ENCODE data around the gene ANKRA2. TPM values are rescaled to one million over a fixed set of nuclear protein-coding genes. Genes with fewer than 3 reads are reported as not detected.

ANKRA2 gene
- total and polyA plus RNA-seq, 2 of the 8 experiments (the other 6 are each of a cell fraction or from before 2014, with no cell fraction given) = 7.0 to 12.6 TPM

- no peak for TF ChIP-seq CBX8 (IDR thresholded peaks at IDR 0.05; ENCODE audit: borderline replicate concordance, low read depth, low read length)
- no peak overlapping the region for H3K4me2 ChIP-seq (ENCODE audit: insufficient read depth in 1 of 2, low read depth in 2 of 2, low read length in 2 of 2)
- H4K20me1 ChIP-seq (replicated peaks in 1 of 2; ENCODE audit: control insufficient read depth in 1 of 2, insufficient read depth in 2 of 2, low read length in 2 of 2) = peaks cover 0 to 4% of the 10 kb centered on the region in 2 experiments
- ChIA-PET CTCF (ENCODE audit: partially characterized antibody) (interaction anchor here (1.0 to 9.5 kb wide), 4 partner anchors 9 to 205 kb away, joined by 3 to 254 read pairs (median 22); no protein-coding TSS in a partner anchor), POLR2A (ENCODE audit: partially characterized antibody) (no interaction called here)
- DNase-seq (ENCODE audit: low read depth in 1 of 2, low spot score in 2 of 2) (no peak), FAIRE-seq (no peak)
- H3K27ac ChIP-seq (ENCODE audit: low read depth, low read length) = no peak overlapping the region
- no peak overlapping the region for H3K4me3 ChIP-seq (ENCODE audit: extremely low read depth in 1 of 4, insufficient read depth in 2 of 4, low read depth in 3 of 4, low read length in 4 of 4)
- no peak overlapping the region for H2BK5ac ChIP-seq (ENCODE audit: low read depth, low read length)
- no peak overlapping the region for H4K5ac ChIP-seq (ENCODE audit: insufficient read length, low read depth, low read length)
- no peaks in the 10 kb centered on the region for H3K27me3 ChIP-seq (replicated peaks in 1 of 4; ENCODE audit: control insufficient read depth in 3 of 4, extremely low read depth in 1 of 4, insufficient read depth in 3 of 4, low read length in 3 of 4)
- no peaks in the 10 kb centered on the region for H3K9me3 ChIP-seq (ENCODE audit: insufficient read depth in 2 of 2, low read depth in 1 of 2, low read length in 1 of 2)
- H4K91ac ChIP-seq (replicated peaks; ENCODE audit: insufficient read length, low read length) = no peak overlapping the region
- H3K18ac ChIP-seq (ENCODE audit: extremely low read depth, low read length) = no peak overlapping the region
- H3K23ac ChIP-seq (ENCODE audit: insufficient read length) = no peak overlapping the region
- no peaks in the 10 kb centered on the region for H3K79me2 ChIP-seq (ENCODE audit: control insufficient read depth in 1 of 2, insufficient read depth in 2 of 2, low read length in 2 of 2)
- no peak overlapping the region for H2BK120ac ChIP-seq (replicated peaks; ENCODE audit: low read depth, low read length)
- H3K9ac ChIP-seq (replicated peaks in 1 of 4; ENCODE audit: extremely low read depth in 1 of 4, low read depth in 3 of 4, low read length in 3 of 4) = no peak overlapping the region
- H3K4ac ChIP-seq (replicated peaks; ENCODE audit: insufficient read length, low read depth, low read length) = no peak overlapping the region
- no peak overlapping the region for H4K8ac ChIP-seq (ENCODE audit: extremely low read depth, insufficient read depth, low read length)
- H3K56ac ChIP-seq (replicated peaks; ENCODE audit: insufficient read length, low read depth, low read length) = no peak overlapping the region
- H2AFZ ChIP-seq (ENCODE audit: low read length) = no peak overlapping the region
- no peak overlapping the region for H3K14ac ChIP-seq (ENCODE audit: insufficient read length)
- H3K79me1 ChIP-seq (ENCODE audit: low read depth, low read length) = no peaks in the 10 kb centered on the region
- no peaks in the 10 kb centered on the region for H3K23me2 ChIP-seq (ENCODE audit: low read depth, low read length)
- H2BK15ac ChIP-seq (ENCODE audit: low read length) = no peak overlapping the region
- no peak overlapping the region for H2BK20ac ChIP-seq (ENCODE audit: low read length)
- H2BK12ac ChIP-seq (ENCODE audit: low read depth, low read length) = no peak overlapping the region
- H3K36me3 ChIP-seq (ENCODE audit: control insufficient read depth in 2 of 4, insufficient read depth in 4 of 4, low read length in 3 of 4) = peaks cover 0 to 1% (median 0%) of the 10 kb centered on the region in 4 experiments; a peak in 1 of 8 replicates
- WGBS, 2 experiments (ENCODE audit: extremely low coverage in 1 of 2, insufficient coverage in 1 of 2, insufficient read length in 1 of 2, insufficient replicate concordance in 2 of 2, low coverage in 1 of 2, low lambda C conversion rate in 2 of 2, missing lambda C conversion rate in 1 of 2) = 92% methylated on average over 1 of the region's 1 CpG; no CpG with 5 or more reads in 1 of the 2 experiments
- H2AK5ac ChIP-seq (ENCODE audit: low read depth, low read length) = no peak overlapping the region
- no peaks in the 10 kb centered on the region for H3K4me1 ChIP-seq (replicated peaks in 1 of 4; ENCODE audit: control insufficient read depth in 3 of 4, insufficient read depth in 4 of 4, low read length in 3 of 4)
Measured at GRCh38 chr5:73587923-73588322, 22.5 kb upstream of the ANKRA2 start.

All from H1 (cell line).